Skin epidermis (tissue), 12 donors: Measurements from ENCODE around the gene PIKFYVE.
"Not testable (repeated sequence)": the region's sequence is repeated elsewhere in the genome, so short reads cannot be mapped to it uniquely, and the experiment has no call there.

Experiments
- H3K27ac ChIP-seq, 21 experiments: fragments of 200-600 bp; sonication (generic) in 11 of 21; one replicate each; pipeline ENCODE4 v1.5.0; 2020; ENCODE audit warnings: mild to moderate bottlenecking in 3 of 21, inconsistent platforms in 2 of 21, moderate library complexity in 2 of 21
- H3K4me3 ChIP-seq, 7 experiments: fragments of 200-600 bp; sonication (generic) in 2 of 7; one replicate each; pipeline ENCODE4 v1.5.0; 2020; ENCODE audit warnings: inconsistent platforms in 2 of 7, mild to moderate bottlenecking in 2 of 7, moderate library complexity in 1 of 7

The PIKFYVE gene

GRCh38 chr2:208356420-208356819, 90.4 kb downstream of the PIKFYVE start:
- not testable (repeated sequence) for H3K4me3 ChIP-seq, H3K27ac ChIP-seq

- no peak overlapping the region for H3K27ac ChIP-seq
These were observed 91.0 kb downstream of the PIKFYVE start for GRCh38 chr2:208356846-208357574.

GRCh38 chr2:208358758-208359631, 92.9 kb downstream of the PIKFYVE start:
- Histone ChIP-seq H3K4me3 (no peak overlapping the region), H3K27ac (no peak overlapping the region)

More at GRCh38 chr2:208356846-208357574, 91.0 kb downstream of the PIKFYVE start:
- H3K4me3 ChIP-seq, result no peak overlapping the region

- H3K4me3 ChIP-seq, result peak overlapping the region in 1 of 7 experiments; percentile 13
- H3K27ac ChIP-seq, result no peak overlapping the region
These were observed 93.6 kb downstream of the PIKFYVE start for GRCh38 chr2:208359632-208359986.

GRCh38 chr2:208360259-208361076, 94.4 kb downstream of the PIKFYVE start:
- Histone ChIP-seq H3K4me3 (no peak overlapping the region), H3K27ac (no peak overlapping the region)

- no peak overlapping the region for H3K4me3 ChIP-seq
- H3K27ac ChIP-seq, result no peak overlapping the region
These were observed 95.0 kb downstream of the PIKFYVE start for GRCh38 chr2:208361077-208361441.

- H3K27ac ChIP-seq, result no peak overlapping the region
- no peak overlapping the region for H3K4me3 ChIP-seq
These were observed 97.4 kb downstream of the PIKFYVE start for GRCh38 chr2:208363485-208363884.

- H3K27ac ChIP-seq, result no peak overlapping the region
- no peak overlapping the region for H3K4me3 ChIP-seq
These were observed 100.4 kb downstream of the PIKFYVE start for GRCh38 chr2:208366215-208367127.

- no peak overlapping the region for H3K4me3 ChIP-seq
These were observed 103.0 kb downstream of the PIKFYVE start for GRCh38 chr2:208369091-208369490.

GRCh38 chr2:208370881-208371633, 105.0 kb downstream of the PIKFYVE start:
- no peak overlapping the region for H3K27ac ChIP-seq

More at GRCh38 chr2:208369091-208369490, 103.0 kb downstream of the PIKFYVE start:
- no peak overlapping the region for H3K27ac ChIP-seq

GRCh38 chr2:208371634-208371935, 105.5 kb downstream of the PIKFYVE start:
- Histone ChIP-seq H3K4me3 (no peak overlapping the region), H3K27ac (no peak overlapping the region)

More at GRCh38 chr2:208370881-208371633, 105.0 kb downstream of the PIKFYVE start:
- no peak overlapping the region for H3K4me3 ChIP-seq

- H3K4me3 ChIP-seq, result no peak overlapping the region
- no peak overlapping the region for H3K27ac ChIP-seq
These were observed 107.5 kb downstream of the PIKFYVE start for GRCh38 chr2:208373460-208374089.

- Histone ChIP-seq H3K4me3 (no peak overlapping the region), H3K27ac (no peak overlapping the region)
These were observed 109.5 kb downstream of the PIKFYVE start for GRCh38 chr2:208375491-208376068.

- H3K27ac ChIP-seq, H3K4me3 ChIP-seq: not testable (repeated sequence)
These were observed 111.3 kb downstream of the PIKFYVE start for GRCh38 chr2:208377344-208377860.

- H3K27ac ChIP-seq, result no peak overlapping the region
- no peak overlapping the region for H3K4me3 ChIP-seq
These were observed 113.1 kb downstream of the PIKFYVE start for GRCh38 chr2:208379192-208379591.

GRCh38 chr2:208384637-208385036, 118.6 kb downstream of the PIKFYVE start:
- no peak overlapping the region for H3K27ac ChIP-seq
- H3K4me3 ChIP-seq, result no peak overlapping the region

GRCh38 chr2:208386541-208386940, 120.5 kb downstream of the PIKFYVE start:
- no peak overlapping the region for H3K27ac ChIP-seq
- H3K4me3 ChIP-seq, result no peak overlapping the region

- Histone ChIP-seq H3K4me3 (no peak overlapping the region), H3K27ac (no peak overlapping the region)
These were observed 123.9 kb downstream of the PIKFYVE start for GRCh38 chr2:208389940-208390339.
